Fibroblast of villous mesenchyme (primary cell): ENCODE results near the gene MMP11. TPM values are rescaled to one million over a fixed set of nuclear protein-coding genes. Genes with fewer than 3 reads are reported as not detected.

Experiments used
- DNase-seq: peaks from one replicate; pipeline ENCODE4 v3.0.0-alpha.2; 2010; ENCODE audit warnings: low read depth
- H3K4me3 ChIP-seq: 2 replicates; pipeline ENCODE4 v1.5.1; 2011; ENCODE audit warnings: low read depth, mild to moderate bottlenecking, low read length
- CTCF ChIP-seq: IDR thresholded peaks from 2 replicates; pipeline ENCODE4 v1.5.1; 2012; ENCODE audit warnings: low read depth, mild to moderate bottlenecking, low read length; ENCODE audit not compliant: insufficient read depth
- total RNA-seq: library from RNA; depleted of rRNA; stranded (reverse); fragments of >200 nt; gene quantifications from 2 replicates; pipeline ENCODE4 v1.2.3, GENCODE V29; 2012

MMP11 gene
- total RNA-seq, 1 donor, result 16.0 TPM

- no peak overlapping the region for H3K4me3 ChIP-seq
- TF ChIP-seq CTCF, result no peak
- DNase-seq, result peak; percentile 86
Measured at GRCh38 chr22:23774922-23775436, 2.3 kb downstream of the MMP11 start.

GRCh38 chr22:23775779-23776375 is 3.2 kb downstream of the MMP11 start:
- DNase-seq, result no peak
- H3K4me3 ChIP-seq, result no peak overlapping the region
- TF ChIP-seq CTCF, result no peak

GRCh38 chr22:23777776-23778576 is 5.3 kb downstream of the MMP11 start:
- DNase-seq, result no peak
- no peak for TF ChIP-seq CTCF
- no peak overlapping the region for H3K4me3 ChIP-seq

GRCh38 chr22:23778577-23778900 is 5.9 kb downstream of the MMP11 start:
- TF ChIP-seq CTCF, result no peak

GRCh38 chr22:23779083-23779482 is 6.4 kb downstream of the MMP11 start:
- TF ChIP-seq CTCF, result no peak
- no peak for DNase-seq
- no peak overlapping the region for H3K4me3 ChIP-seq

More at GRCh38 chr22:23778577-23778900, 5.9 kb downstream of the MMP11 start:
- no peak for DNase-seq
- H3K4me3 ChIP-seq, result no peak overlapping the region

- DNase-seq, result no peak
- no peak for TF ChIP-seq CTCF
- no peak overlapping the region for H3K4me3 ChIP-seq
Measured at GRCh38 chr22:23779731-23780130, 7.1 kb downstream of the MMP11 start.
